Measurements from ENCODE around the gene PADI4. TPM values are rescaled to one million over a fixed set of nuclear protein-coding genes. Genes with fewer than 3 reads are reported as not detected.

Gene PADI4
- total RNA-seq, 4 donors from 2014 or later: 1.2 TPM; not detected in 3

- intact Hi-C loops (cut with DNase I; ENCODE audit: low total_unique reads): no loop called here
- H3K9me3 ChIP-seq: no peaks in the 10 kb centered on the region
- H3K27ac ChIP-seq: no peak overlapping the region
- H3K4me3 ChIP-seq: no peak overlapping the region
- DNase-seq: no peak
- no peaks in the 10 kb centered on the region for H3K27me3 ChIP-seq
- H3K36me3 ChIP-seq: no peaks in the 10 kb centered on the region
- H3K4me1 ChIP-seq: no peaks in the 10 kb centered on the region
- TF ChIP-seq POLR2A (IDR thresholded peaks at IDR 0.05) (no peak), CTCF (IDR thresholded peaks at IDR 0.05) (no peak)
Measured at GRCh38 chr1:17282836-17283235, 25.2 kb upstream of the PADI4 start.

GRCh38 chr1:17286646-17287045 lies 21.4 kb upstream of the PADI4 start:
- H3K27ac ChIP-seq: no peak overlapping the region
- DNase-seq: no peak
- H3K27me3 ChIP-seq: no peaks in the 10 kb centered on the region
- no peak for TF ChIP-seq CTCF (IDR thresholded peaks at IDR 0.05)
- no peak for TF ChIP-seq POLR2A (IDR thresholded peaks at IDR 0.05)
- H3K4me3 ChIP-seq: no peak overlapping the region
- H3K9me3 ChIP-seq: no peaks in the 10 kb centered on the region
- intact Hi-C loops (cut with DNase I; ENCODE audit: low total_unique reads): no loop called here
- no peaks in the 10 kb centered on the region for H3K4me1 ChIP-seq
- H3K36me3 ChIP-seq: no peaks in the 10 kb centered on the region

GRCh38 chr1:17287130-17287776 lies 20.7 kb upstream of the PADI4 start:
- no peak for TF ChIP-seq CTCF (IDR thresholded peaks at IDR 0.05)
- no peak for TF ChIP-seq POLR2A (IDR thresholded peaks at IDR 0.05)
- Histone ChIP-seq H3K27me3 (no peaks in the 10 kb centered on the region), H3K4me3 (no peak overlapping the region), H3K9me3 (no peaks in the 10 kb centered on the region), H3K4me1 (no peaks in the 10 kb centered on the region), H3K36me3 (no peaks in the 10 kb centered on the region), H3K27ac (no peak overlapping the region)
- no peak for DNase-seq
- intact Hi-C loops (cut with DNase I; ENCODE audit: low total_unique reads): no loop called here

GRCh38 chr1:17289721-17290120 lies 18.3 kb upstream of the PADI4 start:
- TF ChIP-seq CTCF (IDR thresholded peaks at IDR 0.05): no peak
- TF ChIP-seq POLR2A (IDR thresholded peaks at IDR 0.05): no peak
- no peaks in the 10 kb centered on the region for H3K36me3 ChIP-seq
- no peak for DNase-seq
- H3K4me1 ChIP-seq: no peaks in the 10 kb centered on the region
- no peak overlapping the region for H3K4me3 ChIP-seq
- intact Hi-C loops (cut with DNase I; ENCODE audit: low total_unique reads): no loop called here
- H3K27me3 ChIP-seq: no peaks in the 10 kb centered on the region
- H3K27ac ChIP-seq: no peak overlapping the region
- no peaks in the 10 kb centered on the region for H3K9me3 ChIP-seq

GRCh38 chr1:17290553-17290952 lies 17.4 kb upstream of the PADI4 start:
- no peak for TF ChIP-seq POLR2A (IDR thresholded peaks at IDR 0.05)
- H3K4me1 ChIP-seq: no peaks in the 10 kb centered on the region
- H3K36me3 ChIP-seq: no peaks in the 10 kb centered on the region
- no peaks in the 10 kb centered on the region for H3K9me3 ChIP-seq
- H3K27me3 ChIP-seq: no peaks in the 10 kb centered on the region
- H3K4me3 ChIP-seq: no peak overlapping the region
- no peak overlapping the region for H3K27ac ChIP-seq
- no peak for DNase-seq
- intact Hi-C loops (cut with DNase I; ENCODE audit: low total_unique reads): no loop called here
